GM13977 (cell line): Measurements from ENCODE around the gene INTS14.
"Not testable (repeated sequence)": the region's sequence is repeated elsewhere in the genome, so short reads cannot be mapped to it uniquely, and the experiment has no call there.

Experiments
- DNase-seq: peaks from one replicate; pipeline ENCODE4 v3.0.0; 2012; ENCODE audit warnings: low spot score
- CTCF ChIP-seq: IDR thresholded peaks from 2 replicates; pipeline ENCODE4 v1.5.1; 2012; ENCODE audit warnings: mild to moderate bottlenecking, control low read depth; ENCODE audit not compliant: insufficient read depth; ENCODE audit errors: extremely low read depth, missing control alignments
- in situ Hi-C: fragments of 300-500 bp; cut with MboI; formaldehyde crosslinking; loops from one replicate; pipeline ENCODE4 v1.12.0; 2022; ENCODE audit warnings: low sequenced_read_pairs, low pct_unique_long_range_greater_than_20kb, mixed read lengths, inconsistent platforms; ENCODE audit not compliant: unreplicated experiment

Gene INTS14

GRCh38 chr15:65623103-65623502 lies 12.2 kb upstream of the INTS14 start:
- DNase-seq: no peak
- in situ Hi-C loops: no loop called here
- TF ChIP-seq CTCF: no peak

- DNase-seq: no peak
- TF ChIP-seq CTCF: no peak
- in situ Hi-C loops: no loop called here
These were observed 10.7 kb upstream of the INTS14 start, which contains the start of gene SLC24A1 for GRCh38 chr15:65621638-65622037. SLC24A1 (plus strand) TSS chr15:65621938; CDS start chr15:65624081, 2,143 bp downstream.

- TF ChIP-seq CTCF: no peak
- in situ Hi-C loops: no loop called here
- DNase-seq: no peak
These were observed 9.9 kb upstream of the INTS14 start for GRCh38 chr15:65620833-65621232.

- no peak for TF ChIP-seq CTCF
- DNase-seq: no peak
- in situ Hi-C loops: no loop called here
These were observed 8.8 kb upstream of the INTS14 start for GRCh38 chr15:65619626-65620290.

GRCh38 chr15:65618560-65619109 lies 7.7 kb upstream of the INTS14 start:
- TF ChIP-seq CTCF: no peak
- in situ Hi-C loops: no loop called here
- DNase-seq: no peak

GRCh38 chr15:65615887-65616286 lies 5.0 kb upstream of the INTS14 start:
- DNase-seq, in situ Hi-C loops: not testable (repeated sequence)

- DNase-seq: no peak
- in situ Hi-C loops: no loop called here
- no peak for TF ChIP-seq CTCF
These were observed 2.2 kb upstream of the INTS14 start for GRCh38 chr15:65612949-65613744.
